GM12865 (cell line): ENCODE data around the gene GADD45A.

ENCODE experiments used
- DNase-seq: peaks from one replicate; pipeline ENCODE4 v3.0.0; 2010; ENCODE audit warnings: low read depth
- H3K4me3 ChIP-seq: 2 replicates; pipeline ENCODE4 v1.5.1; 2011; ENCODE audit warnings: mild to moderate bottlenecking, low read depth, low read length, control low read depth
- CTCF ChIP-seq: IDR thresholded peaks from 2 replicates; pipeline ENCODE4 v1.5.1; 2011; ENCODE audit warnings: low read length, control low read depth, low read depth, inconsistent platforms; ENCODE audit not compliant: insufficient read depth; ENCODE audit errors: missing control alignments

Gene GADD45A

GRCh38 chr1:67696708-67697107 lies 11.7 kb downstream of the GADD45A start:
- no peak for TF ChIP-seq CTCF
- no peak for DNase-seq
- no peak overlapping the region for H3K4me3 ChIP-seq

- H3K4me3 ChIP-seq, result no peak overlapping the region
- no peak for TF ChIP-seq CTCF
- DNase-seq, result no peak
Observed at GRCh38 chr1:67700220-67700619, 15.2 kb downstream of the GADD45A start.

GRCh38 chr1:67700692-67701410 lies 15.8 kb downstream of the GADD45A start:
- TF ChIP-seq CTCF, result no peak
- no peak for DNase-seq
- H3K4me3 ChIP-seq, result no peak overlapping the region

GRCh38 chr1:67701876-67702275 lies 16.9 kb downstream of the GADD45A start:
- H3K4me3 ChIP-seq, result no peak overlapping the region
- no peak for TF ChIP-seq CTCF

GRCh38 chr1:67704351-67704750 lies 19.4 kb downstream of the GADD45A start:
- no peak overlapping the region for H3K4me3 ChIP-seq
- no peak for TF ChIP-seq CTCF
- no peak for DNase-seq

More at GRCh38 chr1:67701876-67702275, 16.9 kb downstream of the GADD45A start:
- no peak for DNase-seq

- no peak for DNase-seq
Observed at GRCh38 chr1:67705735-67706453, 20.9 kb downstream of the GADD45A start.

More at GRCh38 chr1:67705735-67706453, 20.9 kb downstream of the GADD45A start:
- H3K4me3 ChIP-seq, result no peak overlapping the region
- TF ChIP-seq CTCF, result no peak
